GM23248 (cell line): ENCODE results near the gene GNA14.

ENCODE experiments used
- EZH2 ChIP-seq: fragments of 200-600 bp; sonication (generic); IDR thresholded peaks from 2 replicates; pipeline ENCODE4 v1.6.1; 2018; ENCODE audit warnings: antibody characterized with exemption, mild to moderate bottlenecking; ENCODE audit not compliant: insufficient read depth, poor library complexity, severe bottlenecking
- EZH2phosphoT487 ChIP-seq: fragments of 200-600 bp; sonication (generic); IDR thresholded peaks from 2 replicates; pipeline ENCODE4 v1.6.1; 2018; ENCODE audit warnings: antibody characterized with exemption, moderate library complexity, mild to moderate bottlenecking, low read depth; ENCODE audit not compliant: insufficient read depth

DNA sequence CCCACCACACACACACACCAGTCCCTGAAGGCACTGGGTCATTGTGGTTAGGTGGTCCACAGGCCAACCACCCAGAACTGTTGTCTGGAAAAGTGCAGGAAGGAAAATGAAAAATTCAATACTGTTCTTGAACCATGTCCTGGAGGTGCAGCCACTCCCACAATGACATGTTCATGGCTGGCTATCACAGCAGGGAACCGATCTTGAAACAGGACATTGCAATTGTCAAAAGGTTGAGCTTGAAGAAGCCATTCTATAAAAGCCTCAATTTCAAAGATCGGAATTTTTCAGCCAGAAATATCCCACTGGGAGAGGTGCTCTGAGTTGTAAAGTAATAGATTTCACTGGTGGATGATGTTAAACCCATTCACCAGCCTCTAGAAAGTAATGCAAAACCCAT is 218.2 kb downstream of the GNA14 start:
- TF ChIP-seq EZH2 (no peak), EZH2phosphoT487 (no peak)
